Measurements from ENCODE around the gene AHNAK.

DNA sequence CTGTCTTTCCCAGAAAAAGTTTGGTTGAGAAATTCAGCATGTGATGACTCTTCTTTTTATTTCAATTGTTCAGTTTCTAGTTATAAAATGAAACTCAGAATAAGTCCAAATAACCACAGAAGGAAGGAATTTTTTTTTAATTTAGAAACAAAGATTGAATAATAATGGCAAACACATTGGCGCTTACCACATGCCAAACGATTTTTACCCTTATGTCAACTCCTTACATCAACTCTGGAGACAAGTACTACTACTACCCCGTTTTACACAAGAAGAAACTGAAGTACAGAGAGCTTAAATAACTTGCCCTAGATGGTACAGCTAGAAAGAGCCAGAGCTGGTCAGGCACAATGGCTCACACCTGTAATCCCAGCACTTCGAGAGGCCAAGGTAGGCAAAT, 52.4 kb downstream of the AHNAK start:
- TF ChIP-seq SNAI2 (CRISPR knock-in tag; IDR thresholded peaks at IDR 0.05): no peak
- TF ChIP-seq ARNTL (CRISPR knock-in tag; IDR thresholded peaks at IDR 0.05; ENCODE audit: borderline replicate concordance, low read depth): no peak
- TF ChIP-seq, protein P1, sequence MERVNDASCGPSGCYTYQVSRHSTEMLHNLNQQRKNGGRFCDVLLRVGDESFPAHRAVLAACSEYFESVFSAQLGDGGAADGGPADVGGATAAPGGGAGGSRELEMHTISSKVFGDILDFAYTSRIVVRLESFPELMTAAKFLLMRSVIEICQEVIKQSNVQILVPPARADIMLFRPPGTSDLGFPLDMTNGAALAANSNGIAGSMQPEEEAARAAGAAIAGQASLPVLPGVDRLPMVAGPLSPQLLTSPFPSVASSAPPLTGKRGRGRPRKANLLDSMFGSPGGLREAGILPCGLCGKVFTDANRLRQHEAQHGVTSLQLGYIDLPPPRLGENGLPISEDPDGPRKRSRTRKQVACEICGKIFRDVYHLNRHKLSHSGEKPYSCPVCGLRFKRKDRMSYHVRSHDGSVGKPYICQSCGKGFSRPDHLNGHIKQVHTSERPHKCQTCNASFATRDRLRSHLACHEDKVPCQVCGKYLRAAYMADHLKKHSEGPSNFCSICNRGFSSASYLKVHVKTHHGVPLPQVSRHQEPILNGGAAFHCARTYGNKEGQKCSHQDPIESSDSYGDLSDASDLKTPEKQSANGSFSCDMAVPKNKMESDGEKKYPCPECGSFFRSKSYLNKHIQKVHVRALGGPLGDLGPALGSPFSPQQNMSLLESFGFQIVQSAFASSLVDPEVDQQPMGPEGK (CRISPR knock-in tag; IDR thresholded peaks at IDR 0.05; ENCODE audit: borderline replicate concordance): no peak
- TF ChIP-seq ZFP3 (CRISPR knock-in tag; IDR thresholded peaks at IDR 0.05): no peak
- TF ChIP-seq ZNF70 (CRISPR knock-in tag; IDR thresholded peaks at IDR 0.05): no peak
- no peak for TF ChIP-seq PPARA (CRISPR knock-in tag; IDR thresholded peaks at IDR 0.05; ENCODE audit: borderline replicate concordance)
- no peak for TF ChIP-seq CREB5 (CRISPR knock-in tag; IDR thresholded peaks at IDR 0.05; ENCODE audit: low read depth)
- TF ChIP-seq, protein P2, sequence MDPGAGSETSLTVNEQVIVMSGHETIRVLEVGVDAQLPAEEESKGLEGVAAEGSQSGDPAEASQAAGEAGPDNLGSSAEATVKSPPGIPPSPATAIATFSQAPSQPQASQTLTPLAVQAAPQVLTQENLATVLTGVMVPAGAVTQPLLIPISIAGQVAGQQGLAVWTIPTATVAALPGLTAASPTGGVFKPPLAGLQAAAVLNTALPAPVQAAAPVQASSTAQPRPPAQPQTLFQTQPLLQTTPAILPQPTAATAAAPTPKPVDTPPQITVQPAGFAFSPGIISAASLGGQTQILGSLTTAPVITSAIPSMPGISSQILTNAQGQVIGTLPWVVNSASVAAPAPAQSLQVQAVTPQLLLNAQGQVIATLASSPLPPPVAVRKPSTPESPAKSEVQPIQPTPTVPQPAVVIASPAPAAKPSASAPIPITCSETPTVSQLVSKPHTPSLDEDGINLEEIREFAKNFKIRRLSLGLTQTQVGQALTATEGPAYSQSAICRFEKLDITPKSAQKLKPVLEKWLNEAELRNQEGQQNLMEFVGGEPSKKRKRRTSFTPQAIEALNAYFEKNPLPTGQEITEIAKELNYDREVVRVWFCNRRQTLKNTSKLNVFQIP (CRISPR knock-in tag; IDR thresholded peaks at IDR 0.05; ENCODE audit: borderline replicate concordance, low read depth): no peak
- TF ChIP-seq ZC3H10 (CRISPR knock-in tag; IDR thresholded peaks at IDR 0.05): no peak
- no peak for TF ChIP-seq TOX (CRISPR knock-in tag; IDR thresholded peaks at IDR 0.05; ENCODE audit: borderline replicate concordance)
- TF ChIP-seq OSR1 (CRISPR knock-in tag; IDR thresholded peaks at IDR 0.05): no peak
- TF ChIP-seq ZFP30 (CRISPR knock-in tag; IDR thresholded peaks at IDR 0.05): no peak
- no peak for TF ChIP-seq TCF4 (CRISPR knock-in tag; IDR thresholded peaks at IDR 0.05; ENCODE audit: borderline replicate concordance)
- no peak for TF ChIP-seq ZNF8 (CRISPR knock-in tag; IDR thresholded peaks at IDR 0.05)

Measured in SK-N-SH treated with all-trans-retinoic acid at 6 μM for 48 hours (cell line).